ENCODE data around the gene TNFRSF8.
"Not testable (repeated sequence)": the region's sequence is repeated elsewhere in the genome, so short reads cannot be mapped to it uniquely, and the experiment has no call there.

TNFRSF8 gene

GRCh38 chr1:12088607-12089006 is 25.5 kb downstream of the TNFRSF8 start:
- no peak for DNase-seq

- no peak for DNase-seq
Measured at GRCh38 chr1:12090326-12090725, 27.2 kb downstream of the TNFRSF8 start.

DNA sequence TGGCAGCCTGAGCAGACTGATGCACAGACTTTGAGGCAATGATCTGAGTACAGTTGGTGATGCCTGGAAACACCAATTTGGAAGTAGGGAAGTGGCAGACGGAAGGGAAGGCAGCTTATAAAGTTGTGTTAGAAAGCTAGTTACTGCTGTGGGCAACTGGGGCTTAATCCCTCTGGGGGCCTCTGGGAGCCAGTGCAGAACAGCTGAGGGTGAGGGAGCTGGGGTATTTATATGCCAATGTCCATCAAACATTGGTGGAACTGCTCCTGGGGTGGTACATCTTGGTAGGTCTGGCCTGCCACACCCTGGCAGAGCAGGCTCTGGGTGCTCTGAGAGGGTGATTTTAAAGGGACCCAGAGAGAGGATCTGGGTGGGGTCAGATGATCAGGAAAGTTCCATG is 28.1 kb downstream of the TNFRSF8 start:
- no peak for DNase-seq

- DNase-seq: no peak
Measured at GRCh38 chr1:12094180-12094579, 31.1 kb downstream of the TNFRSF8 start.

DNA sequence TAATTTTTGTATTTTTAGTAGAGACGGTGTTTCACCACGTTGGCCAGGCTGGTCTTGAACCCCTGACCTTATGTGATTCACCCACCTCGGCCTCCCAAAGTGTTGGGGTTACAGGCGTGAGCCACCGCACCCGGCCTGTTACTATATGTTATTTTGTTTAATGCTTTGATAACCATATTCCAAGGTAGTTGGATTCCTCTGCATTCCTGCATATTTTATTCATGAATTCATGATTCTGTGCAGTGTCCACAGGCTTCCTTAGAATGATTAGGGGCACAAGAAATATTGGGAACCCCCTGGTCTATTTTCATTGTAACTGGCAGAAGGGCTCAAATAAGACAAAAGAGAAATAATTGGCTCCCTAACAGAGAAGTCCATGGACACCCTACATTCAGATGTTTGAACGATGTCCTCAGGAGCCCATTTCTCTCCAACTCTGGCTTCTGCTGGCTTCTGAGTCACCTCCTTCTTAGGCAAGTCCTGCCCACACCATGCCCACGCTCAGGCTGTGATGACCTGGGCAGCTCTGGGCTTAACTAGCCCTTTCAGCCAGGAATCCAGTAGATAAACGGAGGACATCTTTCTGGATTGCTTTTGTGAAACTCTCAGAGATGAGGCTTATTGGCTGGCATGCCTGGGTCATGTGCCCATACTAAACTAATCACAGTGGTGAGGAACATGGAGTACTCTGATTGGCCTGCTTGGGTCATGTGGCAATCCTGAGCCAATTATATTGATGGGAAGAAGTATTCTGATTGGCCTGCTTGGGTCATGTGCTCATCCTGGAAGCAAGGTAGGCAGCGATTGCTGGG is 32.6 kb downstream of the TNFRSF8 start:
- no peak for DNase-seq

DNA sequence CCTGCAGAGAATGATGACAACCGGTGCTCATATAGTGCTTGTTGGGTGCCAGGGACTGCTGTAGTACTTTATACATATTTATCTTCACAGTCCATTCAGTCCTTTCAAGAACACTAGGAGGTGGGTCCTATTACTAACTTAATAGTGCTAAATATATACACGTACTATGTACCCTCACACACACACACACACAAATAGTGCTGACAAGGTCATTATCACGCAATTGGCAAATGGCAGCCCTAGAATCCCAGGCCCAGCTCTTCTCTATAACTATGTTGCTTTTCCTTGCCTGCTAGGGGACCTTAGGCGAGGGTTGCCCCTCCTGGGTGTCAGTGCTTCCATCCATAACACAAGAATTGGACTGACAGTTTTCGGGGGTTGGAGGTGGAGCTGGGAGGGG is 33.5 kb downstream of the TNFRSF8 start:
- no peak for DNase-seq

DNA sequence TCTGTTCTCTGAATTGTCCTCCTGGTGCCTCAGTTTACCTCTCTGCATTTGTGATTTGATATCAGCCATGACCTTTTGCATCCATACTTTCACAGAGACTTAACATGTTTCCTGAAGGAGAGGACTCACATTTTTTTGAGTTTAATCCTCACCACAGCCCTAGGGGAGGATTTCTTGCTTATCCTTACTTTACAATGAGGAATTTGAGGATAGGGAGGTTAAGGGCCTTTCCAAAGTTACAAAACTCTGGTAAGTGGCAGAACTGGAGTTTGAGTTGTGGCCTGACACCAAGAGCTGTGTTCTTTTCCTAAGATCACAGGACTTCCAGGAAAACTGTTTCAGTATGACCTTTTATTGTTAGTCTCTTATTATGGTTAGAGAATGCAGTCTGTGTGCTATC is 34.2 kb downstream of the TNFRSF8 start:
- no peak for DNase-seq

DNA sequence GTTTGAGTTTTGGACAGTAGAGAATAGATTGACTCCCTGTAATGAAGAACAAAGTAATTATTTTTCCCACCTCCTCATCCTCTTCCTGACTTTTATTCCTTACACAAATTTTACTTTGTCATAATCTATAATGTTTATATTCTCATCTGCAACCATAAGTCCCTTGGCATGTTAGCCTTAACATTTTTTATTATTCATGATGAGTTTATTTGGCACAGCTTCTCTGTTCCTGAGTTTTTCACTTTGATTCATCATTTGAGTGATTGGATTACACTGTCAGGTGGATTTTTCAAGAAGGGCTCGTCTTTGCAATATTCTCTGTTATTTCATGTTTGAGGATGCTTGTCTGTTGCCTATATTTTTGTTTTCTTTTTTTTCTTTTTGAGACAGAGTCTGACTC is 35.7 kb downstream of the TNFRSF8 start:
- no peak for DNase-seq

DNA sequence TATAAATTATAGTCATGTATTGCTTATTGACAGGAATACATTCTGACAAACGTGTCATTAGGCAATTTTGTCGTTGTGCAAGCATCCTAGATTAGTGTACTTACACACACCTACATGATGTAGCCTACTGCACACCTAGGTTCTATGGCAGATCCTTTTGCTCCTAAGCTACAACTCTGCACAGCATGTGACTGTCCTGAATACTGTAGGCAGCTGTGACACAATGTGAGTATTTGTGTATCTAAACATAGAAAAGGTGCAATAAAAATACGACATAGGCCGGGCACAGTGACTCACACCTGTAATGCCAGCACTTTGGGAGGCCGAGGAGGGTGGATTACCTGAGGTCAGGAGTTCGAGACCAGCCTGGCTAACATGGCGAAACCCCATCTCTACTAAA is 36.5 kb downstream of the TNFRSF8 start:
- DNase-seq: no peak

- DNase-seq: no peak
Measured at GRCh38 chr1:12100071-12100470, 37.0 kb downstream of the TNFRSF8 start.

DNA sequence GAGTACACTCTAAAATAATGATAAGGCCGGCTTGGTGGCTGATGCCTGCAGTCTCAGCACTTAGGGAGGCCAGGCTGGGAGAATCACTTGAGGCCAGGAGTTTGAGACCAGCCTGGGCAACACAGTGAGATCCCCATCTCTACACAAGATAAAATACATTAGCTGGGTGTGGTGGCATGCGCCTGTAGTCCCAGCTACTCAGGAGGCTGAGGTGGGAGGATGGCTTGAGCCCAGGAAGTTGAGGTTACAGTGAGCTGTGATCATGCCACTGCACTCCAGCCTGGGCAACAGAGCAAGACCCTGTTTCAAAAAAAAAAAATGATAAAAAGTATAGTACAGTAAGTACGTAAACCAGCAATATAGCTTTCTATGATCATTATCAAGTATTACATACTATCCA is 38.0 kb downstream of the TNFRSF8 start:
- not testable (repeated sequence) for DNase-seq

GRCh38 chr1:12102066-12102465 is 39.0 kb downstream of the TNFRSF8 start:
- no peak for DNase-seq

- no peak for DNase-seq
Measured at GRCh38 chr1:12104417-12104816, 41.3 kb downstream of the TNFRSF8 start.

GRCh38 chr1:12106153-12106552 is 43.0 kb downstream of the TNFRSF8 start:
- no peak for DNase-seq

- DNase-seq: peak in 1 of 3 experiments; percentile 6
Measured at GRCh38 chr1:12106861-12107260, 43.8 kb downstream of the TNFRSF8 start.

DNA sequence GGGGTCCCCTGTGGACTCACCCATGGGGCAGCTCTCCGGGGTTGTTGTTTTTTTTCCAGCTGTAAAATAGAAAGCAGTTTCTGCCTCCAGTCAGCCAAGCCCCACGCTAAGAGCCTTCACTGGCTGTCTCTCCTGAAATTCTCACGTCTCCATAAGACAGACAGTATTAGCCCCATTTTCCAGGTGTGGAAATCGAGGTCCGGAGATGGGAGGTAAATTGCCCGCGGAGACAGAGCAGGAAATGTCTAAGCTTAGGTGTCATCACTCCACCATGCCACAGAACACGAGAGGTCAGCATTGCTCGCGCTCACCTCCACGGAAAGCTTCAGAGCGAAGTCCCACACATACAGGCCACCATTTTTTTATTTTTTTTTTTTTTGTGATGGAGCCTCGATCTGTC is 44.6 kb downstream of the TNFRSF8 start:
- no peak for DNase-seq

DNA sequence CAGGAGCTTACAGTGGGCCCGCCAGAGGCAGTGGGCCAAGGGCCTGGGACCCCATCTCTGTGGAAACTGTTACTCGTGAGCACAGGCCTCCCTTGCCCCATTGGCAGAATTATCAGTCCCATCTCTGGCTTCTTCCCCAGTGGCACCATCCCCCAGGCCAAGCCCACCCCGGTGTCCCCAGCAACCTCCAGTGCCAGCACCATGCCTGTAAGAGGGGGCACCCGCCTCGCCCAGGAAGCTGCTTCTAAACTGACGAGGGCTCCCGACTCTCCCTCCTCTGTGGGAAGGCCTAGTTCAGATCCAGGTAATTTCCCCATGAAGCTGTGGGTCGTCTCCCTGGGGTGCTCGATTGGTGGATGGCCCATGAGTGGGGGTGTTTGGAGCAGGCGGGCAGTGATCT is 46.8 kb downstream of the TNFRSF8 start:
- no peak for DNase-seq

DNA sequence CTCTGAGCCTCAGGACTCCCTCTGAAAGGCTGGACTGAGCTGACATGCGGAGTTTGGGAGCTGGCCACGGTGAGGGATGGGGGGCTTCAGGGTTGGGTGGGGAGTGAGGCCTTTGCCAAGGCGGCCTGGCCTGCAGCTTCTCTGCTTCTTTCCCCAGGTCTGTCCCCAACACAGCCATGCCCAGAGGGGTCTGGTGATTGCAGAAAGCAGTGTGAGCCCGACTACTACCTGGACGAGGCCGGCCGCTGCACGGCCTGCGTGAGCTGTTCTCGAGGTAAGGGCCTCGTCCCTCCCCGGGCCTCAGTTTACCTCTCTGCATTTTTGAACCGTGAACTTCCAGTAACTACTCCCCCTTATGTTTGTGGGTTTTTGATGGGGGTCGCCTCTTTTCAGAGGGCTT is 48.6 kb downstream of the TNFRSF8 start:
- DNase-seq: no peak

GRCh38 chr1:12112711-12113161 is 49.6 kb downstream of the TNFRSF8 start:
- no peak for DNase-seq

- DNase-seq: peak in 1 of 3 experiments; percentile 7
Measured at GRCh38 chr1:12113433-12114339, 50.6 kb downstream of the TNFRSF8 start.

DNA sequence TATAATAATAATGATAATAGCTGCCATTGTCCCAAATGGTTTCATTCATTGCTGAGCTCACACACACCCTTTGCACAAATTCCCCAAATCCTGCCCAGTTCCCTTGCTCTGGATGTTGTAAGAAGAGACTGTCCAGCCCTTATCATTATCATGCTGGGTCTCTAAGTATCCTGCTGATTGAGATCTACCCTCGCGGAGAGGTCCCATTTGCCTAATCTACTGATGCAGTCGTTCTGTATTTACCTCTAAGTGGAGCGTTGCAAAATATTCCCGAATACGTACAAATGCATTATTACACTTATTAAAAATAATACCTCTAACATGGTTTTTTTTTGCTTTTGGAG is 51.2 kb downstream of the TNFRSF8 start:
- no peak for DNase-seq

DNA sequence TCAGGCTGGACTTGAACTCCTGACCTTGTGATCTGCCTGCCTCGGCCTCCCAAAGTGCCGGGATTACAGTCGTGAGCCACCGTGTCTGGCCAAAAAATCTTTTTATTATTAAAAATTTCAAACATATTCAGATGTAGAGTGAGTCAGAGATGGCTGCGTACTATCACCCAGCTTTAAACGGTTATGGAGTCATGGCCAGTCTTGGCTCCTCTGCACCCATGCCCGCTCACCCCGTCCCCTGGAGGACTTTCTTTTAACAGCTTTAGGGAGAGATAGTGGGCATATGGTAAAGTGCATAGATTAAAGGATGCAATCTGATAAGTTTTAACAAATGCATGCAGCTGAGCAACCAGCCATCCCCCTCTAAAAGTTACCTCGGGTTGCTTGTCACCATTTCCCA is 51.8 kb downstream of the TNFRSF8 start:
- DNase-seq: no peak

DNA sequence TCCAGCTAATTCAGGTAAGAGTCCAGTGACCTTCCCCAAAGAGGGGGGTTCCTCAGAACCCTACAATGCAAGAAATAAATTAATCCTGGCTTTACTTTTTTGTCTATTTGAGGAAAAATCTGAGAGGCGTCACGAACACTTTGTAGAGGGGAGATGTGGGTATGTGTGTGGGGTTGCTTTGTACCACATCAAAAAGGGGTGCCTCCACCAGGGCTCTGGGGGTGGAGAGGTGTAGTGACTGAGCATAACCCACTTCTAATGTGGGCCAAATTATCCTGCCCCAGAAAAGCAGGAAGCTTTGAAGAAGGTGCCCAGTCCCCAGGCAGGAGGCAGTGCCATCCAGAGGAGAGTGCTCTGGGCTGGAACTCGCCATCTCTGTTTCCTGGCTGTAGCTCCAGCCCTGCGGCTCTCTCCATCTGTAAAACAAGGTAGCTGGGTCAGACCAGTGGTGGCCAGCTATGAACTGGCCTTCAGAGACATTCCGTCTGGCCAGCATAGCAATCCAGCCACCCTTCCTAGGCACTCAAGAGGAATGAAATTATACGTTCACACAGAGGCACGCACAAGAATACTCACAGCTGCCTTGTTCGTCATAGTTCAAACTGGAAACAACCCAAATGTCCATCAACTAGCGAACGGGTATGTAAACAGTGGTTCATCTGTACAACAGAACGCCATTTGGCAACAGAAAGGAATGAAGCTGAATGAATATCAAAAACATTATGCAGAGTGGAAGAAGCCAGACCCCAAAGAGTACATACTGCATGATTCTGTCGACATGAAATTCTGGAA is 58.3 kb downstream of the TNFRSF8 start:
- no peak for DNase-seq
